ENCODE results near the gene BPTF.
"Not testable (repeated sequence)": the region's sequence is repeated elsewhere in the genome, so short reads cannot be mapped to it uniquely, and the experiment has no call there.

BPTF gene

GRCh38 chr17:67824735-67825626 is at the start of gene BPTF:
BPTF (plus strand) TSS chr17:67825503; CDS start chr17:67825725, 222 bp downstream.
- DNase-seq: peak; percentile 86

GRCh38 chr17:67779098-67779672 is 46.1 kb upstream of the BPTF start:
- peak; percentile 37 for DNase-seq

GRCh38 chr17:67784364-67785121 is 40.8 kb upstream of the BPTF start:
- no peak for DNase-seq

GRCh38 chr17:67785122-67785477 is 40.2 kb upstream of the BPTF start:
- no peak for DNase-seq

GRCh38 chr17:67785504-67785903 is 39.8 kb upstream of the BPTF start:
- no peak for DNase-seq

- DNase-seq: peak; percentile 78
Observed at GRCh38 chr17:67800495-67800928, 24.8 kb upstream of the BPTF start.

- no peak for DNase-seq
Observed at GRCh38 chr17:67801626-67802175, 23.6 kb upstream of the BPTF start.

- DNase-seq: no peak
Observed at GRCh38 chr17:67810464-67810863, 14.8 kb upstream of the BPTF start.

- not testable (repeated sequence) for DNase-seq
Observed at GRCh38 chr17:67812380-67812779, 12.9 kb upstream of the BPTF start.

GRCh38 chr17:67813803-67814180 is 11.5 kb upstream of the BPTF start:
- no peak for DNase-seq

GRCh38 chr17:67818110-67819002 is 6.9 kb upstream of the BPTF start:
- peak; percentile 54 for DNase-seq

GRCh38 chr17:67819722-67820121 is 5.6 kb upstream of the BPTF start:
- no peak for DNase-seq

GRCh38 chr17:67821871-67822367 is 3.4 kb upstream of the BPTF start:
- DNase-seq: no peak

GRCh38 chr17:67825627-67826601 is 611 bp downstream of the BPTF start:
- DNase-seq: peak; percentile 19

GRCh38 chr17:67829331-67829730 is 4.0 kb downstream of the BPTF start:
- no peak for DNase-seq

GRCh38 chr17:67830440-67830839 is 5.1 kb downstream of the BPTF start:
- DNase-seq: no peak

GRCh38 chr17:67831268-67831667 is 6.0 kb downstream of the BPTF start:
- no peak for DNase-seq

- DNase-seq: no peak
Observed at GRCh38 chr17:67833134-67833533, 7.8 kb downstream of the BPTF start.

- peak; percentile 12 for DNase-seq
Observed at GRCh38 chr17:67833946-67834631, 8.8 kb downstream of the BPTF start.

- DNase-seq: no peak
Observed at GRCh38 chr17:67834634-67835033, 9.3 kb downstream of the BPTF start.

Measured in HCEC 1CT (cell line).